Osteoblast (primary cell): ENCODE measurements around the gene MTFMT. TPM values are rescaled to one million over a fixed set of nuclear protein-coding genes. Genes with fewer than 3 reads are reported as not detected.

ENCODE experiments used
- DNase-seq: peaks from one replicate; pipeline ENCODE4 v3.0.0; 2011; ENCODE audit warnings: low spot score, mixed read lengths; ENCODE audit not compliant: insufficient read length; ENCODE audit errors: missing footprints
- H2AFZ ChIP-seq: 2 replicates; pipeline ENCODE4 v1.6.0; 2011; ENCODE audit warnings: mild to moderate bottlenecking, low read length
- H3K27ac ChIP-seq: 2 replicates; pipeline ENCODE4 v1.5.1; 2011; ENCODE audit warnings: mild to moderate bottlenecking, low read depth, low read length, moderate library complexity
- H3K27me3 ChIP-seq: 2 replicates; pipeline ENCODE4 v1.6.0; 2012; ENCODE audit warnings: mild to moderate bottlenecking, control low read depth, inconsistent platforms, low read length, moderate library complexity; ENCODE audit not compliant: insufficient read depth
- H3K36me3 ChIP-seq: 2 replicates; pipeline ENCODE4 v1.5.1; 2011; ENCODE audit warnings: mild to moderate bottlenecking, low read length, control low read depth, moderate library complexity; ENCODE audit not compliant: insufficient read depth
- H3K4me1 ChIP-seq: 2 replicates; pipeline ENCODE4 v1.5.1; 2011; ENCODE audit warnings: mild to moderate bottlenecking, low read length, control low read depth, moderate library complexity; ENCODE audit not compliant: insufficient read depth
- H3K4me2 ChIP-seq: 2 replicates; pipeline ENCODE4 v1.6.0; 2011; ENCODE audit warnings: mild to moderate bottlenecking, low read length; ENCODE audit not compliant: insufficient read depth
- H3K4me3 ChIP-seq: fragments of 200-600 bp; sonication (generic); 3 replicates; pipeline ENCODE4 v1.5.1; 2012; ENCODE audit warnings: mild to moderate bottlenecking, low read length, inconsistent platforms; ENCODE audit not compliant: insufficient read depth
- H3K79me2 ChIP-seq: 2 replicates; pipeline ENCODE4 v1.6.0; 2012; ENCODE audit warnings: mild to moderate bottlenecking, low read length, control low read depth, inconsistent platforms; ENCODE audit not compliant: insufficient read depth
- H3K9me3 ChIP-seq: 2 replicates; pipeline ENCODE4 v1.5.1; 2011; ENCODE audit warnings: low read depth, low read length, control low read depth
- H4K20me1 ChIP-seq: 2 replicates; pipeline ENCODE4 v1.6.0; 2012; ENCODE audit warnings: mild to moderate bottlenecking, low read length, control low read depth; ENCODE audit not compliant: insufficient read depth
- total RNA-seq: library from RNA; depleted of rRNA; stranded (reverse); fragments of >200 nt; gene quantifications from 2 replicates; pipeline ENCODE4 v1.2.3, GENCODE V29; 2012
- TF ChIP-seq, protein P1 (sequence below): IDR thresholded peaks from 2 replicates; pipeline ENCODE4 v1.5.1; 2011; ENCODE audit warnings: mild to moderate bottlenecking, low read depth, low read length, moderate library complexity; ENCODE audit errors: extremely low read depth

MTFMT gene
- total RNA-seq: 24.5 and 31.8 TPM in 2 replicates

DNA sequence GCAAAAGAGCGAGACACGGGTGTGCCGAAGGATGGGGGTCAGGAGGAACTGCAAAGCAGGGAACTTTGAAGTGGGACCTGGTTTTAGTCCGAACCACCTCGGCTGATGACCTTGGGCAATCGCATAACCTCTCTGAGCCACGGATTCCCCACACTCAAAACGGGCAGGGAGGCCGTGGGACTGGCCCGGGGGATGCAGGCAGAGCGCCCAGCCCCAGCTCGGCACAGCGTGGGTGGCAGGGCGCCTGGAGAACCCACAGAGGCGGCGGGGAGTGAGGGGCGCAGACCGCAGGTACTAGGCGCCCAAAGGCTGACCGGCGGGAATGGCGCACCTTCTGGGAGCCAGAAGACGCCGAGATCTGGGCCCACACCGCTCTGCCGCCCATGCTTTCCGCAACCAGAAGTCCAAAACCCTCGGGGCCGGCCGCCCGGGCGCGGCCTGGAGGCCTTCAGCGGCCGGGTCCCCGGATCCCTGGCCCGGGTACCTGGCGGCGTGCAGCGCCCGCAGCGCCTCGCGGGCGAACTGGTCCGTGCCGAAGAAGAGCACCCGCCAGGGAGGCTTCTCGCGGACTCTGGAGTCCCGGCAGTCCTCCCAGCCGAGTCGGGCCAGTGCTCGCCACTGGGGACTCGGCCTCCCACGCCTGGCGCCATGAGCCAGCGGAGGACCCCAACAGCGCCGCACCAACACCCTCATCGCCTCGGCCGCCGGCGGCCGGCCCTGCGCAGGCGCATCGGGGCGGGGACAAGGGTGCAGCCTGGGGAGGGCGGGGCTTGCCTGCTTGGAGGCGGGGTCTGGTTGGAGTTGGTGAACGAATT lies at the start of gene MTFMT:
TSS of gene MTFMT (minus strand) at position 719 of the 815 bp plus-strand sequence. CDS start at position 693, 26 bp downstream.
- DNase-seq: peak; percentile 99
- Histone ChIP-seq H3K79me2 (peaks cover 25% of the 10 kb centered on the region), H3K9me3 (no peaks in the 10 kb centered on the region), H3K27ac (peak within 1 kb of the TSS; percentile 50), H3K4me3 (peak within 1 kb of the TSS; percentile 89), H3K4me2 (peak within 1 kb of the TSS; percentile 91), H3K4me1 (peaks cover 16% of the 10 kb centered on the region), H3K36me3 (peaks cover 23% of the 10 kb centered on the region), H2AFZ (peak within 1 kb of the TSS; percentile 81), H3K27me3 (no peaks in the 10 kb centered on the region), H4K20me1 (no peaks in the 10 kb centered on the region)
- TF ChIP-seq, protein P1, sequence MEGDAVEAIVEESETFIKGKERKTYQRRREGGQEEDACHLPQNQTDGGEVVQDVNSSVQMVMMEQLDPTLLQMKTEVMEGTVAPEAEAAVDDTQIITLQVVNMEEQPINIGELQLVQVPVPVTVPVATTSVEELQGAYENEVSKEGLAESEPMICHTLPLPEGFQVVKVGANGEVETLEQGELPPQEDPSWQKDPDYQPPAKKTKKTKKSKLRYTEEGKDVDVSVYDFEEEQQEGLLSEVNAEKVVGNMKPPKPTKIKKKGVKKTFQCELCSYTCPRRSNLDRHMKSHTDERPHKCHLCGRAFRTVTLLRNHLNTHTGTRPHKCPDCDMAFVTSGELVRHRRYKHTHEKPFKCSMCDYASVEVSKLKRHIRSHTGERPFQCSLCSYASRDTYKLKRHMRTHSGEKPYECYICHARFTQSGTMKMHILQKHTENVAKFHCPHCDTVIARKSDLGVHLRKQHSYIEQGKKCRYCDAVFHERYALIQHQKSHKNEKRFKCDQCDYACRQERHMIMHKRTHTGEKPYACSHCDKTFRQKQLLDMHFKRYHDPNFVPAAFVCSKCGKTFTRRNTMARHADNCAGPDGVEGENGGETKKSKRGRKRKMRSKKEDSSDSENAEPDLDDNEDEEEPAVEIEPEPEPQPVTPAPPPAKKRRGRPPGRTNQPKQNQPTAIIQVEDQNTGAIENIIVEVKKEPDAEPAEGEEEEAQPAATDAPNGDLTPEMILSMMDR: no peak

DNA sequence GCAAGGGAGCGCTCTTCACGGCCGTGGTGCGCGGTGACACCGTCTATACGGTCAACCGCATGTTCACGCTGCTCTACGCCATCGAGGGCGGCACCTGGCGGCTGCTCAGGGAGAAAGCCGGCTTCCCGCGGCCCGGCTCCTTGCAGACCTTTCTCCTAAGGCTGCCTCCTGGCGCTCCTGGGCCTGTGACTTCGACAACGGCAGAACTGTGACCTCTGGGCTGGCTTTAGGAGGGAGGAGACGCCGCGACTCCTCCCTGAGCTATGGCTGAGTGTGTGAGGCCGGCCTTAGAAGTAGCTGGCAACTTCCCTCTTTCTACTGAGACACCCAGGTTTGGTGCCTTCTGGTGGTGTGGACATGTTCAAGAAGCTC lies 48.5 kb upstream of the MTFMT start:
- H2AFZ ChIP-seq: peak overlapping the region; percentile 14
- no peak overlapping the region for H3K27ac ChIP-seq
- no peaks in the 10 kb centered on the region for H3K4me1 ChIP-seq
- H4K20me1 ChIP-seq: no peaks in the 10 kb centered on the region
- no peak overlapping the region for H3K4me3 ChIP-seq
- no peaks in the 10 kb centered on the region for H3K36me3 ChIP-seq
- H3K27me3 ChIP-seq: peaks cover 12% of the 10 kb centered on the region
- TF ChIP-seq, protein P1: peak; percentile 47
- no peaks in the 10 kb centered on the region for H3K9me3 ChIP-seq
- H3K79me2 ChIP-seq: no peaks in the 10 kb centered on the region
- no peak overlapping the region for H3K4me2 ChIP-seq
- DNase-seq: peak; percentile 97

DNA sequence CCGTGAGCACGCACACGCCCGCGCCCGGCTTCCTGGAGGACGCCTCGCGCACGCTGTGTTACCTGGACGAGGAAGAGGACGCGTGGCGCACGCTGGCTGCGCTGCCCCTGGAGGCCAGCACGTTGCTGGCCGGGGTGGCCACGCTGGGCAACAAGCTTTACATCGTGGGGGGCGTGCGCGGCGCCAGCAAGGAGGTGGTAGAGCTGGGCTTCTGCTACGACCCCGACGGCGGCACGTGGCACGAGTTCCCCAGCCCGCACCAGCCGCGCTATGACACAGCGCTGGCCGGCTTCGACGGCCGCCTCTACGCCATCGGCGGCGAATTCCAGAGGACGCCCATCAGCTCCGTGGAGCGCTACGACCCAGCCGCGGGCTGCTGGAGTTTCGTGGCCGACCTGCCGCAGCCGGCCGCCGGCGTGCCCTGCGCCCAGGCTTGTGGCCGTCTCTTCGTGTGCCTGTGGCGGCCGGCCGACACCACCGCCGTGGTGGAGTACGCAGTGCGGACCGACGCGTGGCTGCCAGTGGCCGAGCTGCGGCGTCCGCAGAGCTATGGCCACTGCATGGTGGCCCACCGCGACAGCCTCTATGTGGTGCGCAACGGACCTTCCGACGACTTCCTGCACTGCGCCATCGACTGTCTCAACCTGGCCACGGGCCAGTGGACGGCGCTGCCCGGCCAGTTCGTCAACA lies 48.0 kb upstream of the MTFMT start:
- Histone ChIP-seq H4K20me1 (no peaks in the 10 kb centered on the region), H3K4me3 (no peak overlapping the region), H3K36me3 (no peaks in the 10 kb centered on the region), H3K79me2 (no peaks in the 10 kb centered on the region), H3K27ac (no peak overlapping the region), H3K9me3 (no peaks in the 10 kb centered on the region), H3K4me1 (peaks cover under 1% of the 10 kb centered on the region), H3K27me3 (peaks cover 12% of the 10 kb centered on the region), H3K4me2 (no peak overlapping the region), H2AFZ (no peak overlapping the region)
- no peak for DNase-seq
- TF ChIP-seq, protein P1: no peak
